ENCODE data around the gene CBX5. TPM values are rescaled to one million over a fixed set of nuclear protein-coding genes. Genes with fewer than 3 reads are reported as not detected.

CBX5 gene
- total and polyA plus RNA-seq, 9 of the 15 experiments (the other 6 are each of a cell fraction or from before 2014, with no cell fraction given), result 32.6 to 102 (median 59.2) TPM

- TF ChIP-seq ZNF217 (CRISPR knock-in tag; IDR thresholded peaks at IDR 0.05) (no peak), POLR2H (tag; IDR thresholded peaks at IDR 0.05; ENCODE audit: low read depth) (no peak), KAT8 (IDR thresholded peaks at IDR 0.05; ENCODE audit: low read depth) (no peak), ZNF395 (CRISPR knock-in tag; IDR thresholded peaks at IDR 0.05) (peak; percentile 32; the same call in 1 of the 2 replicates), DACH1 (IDR thresholded peaks at IDR 0.05; ENCODE audit: partially characterized antibody) (peak; percentile 25), JUN (IDR thresholded peaks at IDR 0.05; ENCODE audit: borderline replicate concordance, low read depth, low read length) (no peak), JUN (CRISPR knock-in tag; IDR thresholded peaks at IDR 0.05; ENCODE audit: borderline replicate concordance) (no peak)
These were observed 20.4 kb upstream of the CBX5 start (continued) for GRCh38 chr12:54300225-54300731.

GRCh38 chr12:54299515-54300224 lies 19.7 kb upstream of the CBX5 start:
- ChIA-PET POLR2A (interaction anchor here (0.5 to 4.1 kb wide), 13 partner anchors 8 to 1184 kb away, joined by 3 to 19 read pairs (median 5); partner anchors contain the start of genes CBX5, COPZ1 and HNRNPA1), CTCF (ENCODE audit: low intra/inter-chr PET ratio) (no interaction called here)
- H3K27me3 ChIP-seq (ENCODE audit: control insufficient read depth in 2 of 2, insufficient read depth in 2 of 2, low read length in 2 of 2), result no peaks in the 10 kb centered on the region; a peak in 1 of 5 replicates
- peak overlapping the region; percentile 100 for H3K4me2 ChIP-seq (ENCODE audit: insufficient read depth, low read length)
- intact Hi-C loops (cut with micrococcal nuclease), result loop anchor here (10.0 kb wide), 1 partner anchor 285 kb away; no protein-coding TSS in a partner anchor
- H3K79me2 ChIP-seq (ENCODE audit: control insufficient read depth, insufficient read depth, low read length), result peaks cover 96% of the 10 kb centered on the region
- H4K20me1 ChIP-seq (replicated peaks; ENCODE audit: control insufficient read depth, insufficient read depth, low read length), result peaks cover 3% of the 10 kb centered on the region; the same call in 1 of the 2 replicates
- peak overlapping the region; percentile 88 for H3K27ac ChIP-seq (ENCODE audit: extremely low read depth, low read depth, low read length)
- no peaks in the 10 kb centered on the region for H3K9me1 ChIP-seq (ENCODE audit: control insufficient read depth, insufficient read depth, low read length)
- no peaks in the 10 kb centered on the region for H3K9me3 ChIP-seq (replicated peaks; ENCODE audit: control insufficient read depth, insufficient read depth, low read depth, low read length)
- peaks cover 47% of the 10 kb centered on the region for H3K36me3 ChIP-seq (ENCODE audit: control insufficient read depth, insufficient read depth, low read length)
- H3K9ac ChIP-seq (ENCODE audit: insufficient read depth in 1 of 2, low read depth in 2 of 2, low read length in 2 of 2), result peak overlapping the region; percentile 92 to 93
- WGBS (ENCODE audit: insufficient coverage, low coverage, missing lambda C conversion rate), result 1% methylated on average over 8 of the region's 8 CpGs
- ATAC-seq (no peak), FAIRE-seq (no peak), DNase-seq (ENCODE audit: extremely low read depth in 1 of 4, low spot score in 3 of 4) (no peak)
- H3K4me3 ChIP-seq, result peak overlapping the region; percentile 78
- in situ Hi-C loops (cut with MboI), result loop anchor here (10.0 kb wide), 1 partner anchor 65 kb away; the partner anchor contains the start of gene GPR84
- BruUV-seq (replicated peaks), result no TSS peak
- no peak overlapping the region for H2AFZ ChIP-seq (ENCODE audit: low read depth, low read length)
- peaks cover 19 to 32% of the 10 kb centered on the region in 2 experiments; a peak in 4 of 5 replicates for H3K4me1 ChIP-seq (replicated peaks in 1 of 2; ENCODE audit: control insufficient read depth in 2 of 2, insufficient read depth in 2 of 2, low read length in 2 of 2)
- TF ChIP-seq ZKSCAN3 (CRISPR knock-in tag; IDR thresholded peaks at IDR 0.05), result no peak
- no peak for TF ChIP-seq KLF16 (IDR thresholded peaks at IDR 0.05)
- TF ChIP-seq KDM5B (IDR thresholded peaks at IDR 0.05; ENCODE audit: insufficient replicate concordance, low read depth, low read length), result peak; percentile 32
- no peak for TF ChIP-seq PHB (CRISPR knock-in tag; IDR thresholded peaks at IDR 0.05)
- no peak for TF ChIP-seq ZBTB33 (CRISPR knock-in tag; IDR thresholded peaks at IDR 0.05)
- no peak for TF ChIP-seq ETV5 (CRISPR knock-in tag; IDR thresholded peaks at IDR 0.05; ENCODE audit: low read depth)
- TF ChIP-seq FOSL1 (tag; conservative IDR thresholded peaks at IDR 0.05), result no peak
- TF ChIP-seq TCF15 (CRISPR knock-in tag; IDR thresholded peaks at IDR 0.05), result no peak
